ENCODE data around the gene FRMD4A.

Gene FRMD4A

DNA sequence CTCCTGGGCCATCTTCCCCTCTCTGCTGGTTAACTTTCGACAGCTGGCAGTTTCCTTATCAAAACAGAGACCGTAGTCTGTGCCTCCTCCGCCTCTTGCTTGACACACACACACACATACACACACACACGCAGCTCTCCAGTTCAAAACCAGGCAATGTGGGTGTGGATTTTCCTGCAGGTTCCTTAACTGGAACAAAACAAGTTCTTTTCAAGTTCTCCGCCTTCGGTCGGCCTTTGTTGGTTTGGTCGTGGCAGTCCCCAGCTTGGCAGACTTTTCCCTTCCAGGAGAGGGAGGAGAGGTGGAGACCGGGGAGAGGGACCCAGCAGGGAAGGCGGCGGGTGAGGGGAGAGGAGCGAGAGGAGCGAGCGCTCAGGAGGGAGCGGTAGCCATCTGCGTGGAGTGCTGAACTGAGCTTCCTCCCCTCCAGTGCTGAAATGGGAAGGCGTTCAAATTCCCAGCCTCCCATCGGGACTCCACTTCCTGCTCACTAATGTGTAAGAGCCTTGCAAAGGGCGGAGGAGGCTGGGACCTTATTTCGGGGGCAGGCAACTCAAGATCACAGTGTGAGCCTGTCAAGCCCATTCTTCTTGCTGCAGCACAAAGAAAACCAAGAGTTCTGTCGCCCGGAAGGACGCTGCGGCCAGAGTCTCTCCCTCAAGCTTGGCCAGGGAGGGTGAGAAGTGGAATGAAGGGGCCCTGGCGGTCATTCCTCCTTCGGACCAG, 623.4 kb downstream of the FRMD4A start:
- DNase-seq, result no peak

- no peak for DNase-seq
Measured at GRCh38 chr10:13706604-13707003, 624.1 kb downstream of the FRMD4A start.

- DNase-seq, result no peak
Measured at GRCh38 chr10:13706175-13706574, 624.5 kb downstream of the FRMD4A start.

DNA sequence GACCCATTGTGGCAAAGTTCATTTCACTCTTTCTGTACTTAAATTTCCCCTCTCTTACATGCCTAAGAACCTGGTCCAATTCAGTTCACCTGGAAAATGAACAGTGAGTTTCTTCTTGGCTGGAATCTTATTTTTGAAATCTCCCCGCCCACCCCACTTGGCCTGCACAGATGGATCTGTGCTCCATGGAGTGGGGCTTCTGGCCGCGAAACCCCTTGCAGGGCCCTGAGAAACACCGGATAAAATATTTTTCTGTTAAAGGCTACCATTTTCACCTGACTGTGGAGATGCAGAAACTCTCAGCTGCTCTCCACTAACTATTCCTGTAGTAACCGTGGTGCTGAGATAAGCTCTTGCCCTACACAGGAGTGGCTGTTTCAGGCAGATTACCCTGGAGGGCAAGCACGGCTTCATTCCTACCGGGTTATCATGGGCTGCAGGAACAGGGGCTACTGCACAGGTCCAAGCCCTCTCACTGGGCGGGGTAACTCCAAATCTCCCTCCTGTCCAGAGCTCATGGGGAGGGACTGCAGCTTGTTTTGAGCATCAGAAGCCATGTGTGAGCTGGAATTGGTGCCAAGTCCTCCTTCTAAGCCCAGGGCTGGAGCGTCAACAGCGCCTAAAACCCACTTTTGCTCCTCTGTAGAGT, 625.1 kb downstream of the FRMD4A start:
- DNase-seq, result no peak

DNA sequence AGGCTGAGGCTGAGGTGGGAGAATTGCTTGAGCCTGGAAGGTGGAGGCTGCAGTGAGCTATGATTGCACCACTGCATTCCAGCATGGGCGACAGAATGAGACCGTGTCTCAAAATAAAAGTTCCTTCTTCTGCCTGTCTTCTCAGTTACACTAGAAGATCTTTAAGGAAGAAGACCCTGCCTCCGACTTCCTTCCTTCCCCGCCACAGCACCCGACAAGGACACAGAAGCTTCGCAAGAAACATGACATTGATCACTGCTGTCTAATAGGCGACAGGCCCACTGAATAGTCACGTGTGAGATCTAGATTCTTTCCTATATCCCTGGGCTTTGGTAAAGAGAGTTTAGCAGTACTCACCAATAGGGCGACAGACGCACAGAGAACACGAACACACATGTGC, 625.8 kb downstream of the FRMD4A start:
- no peak for DNase-seq

- DNase-seq, result no peak
Measured at GRCh38 chr10:13703997-13704536, 626.7 kb downstream of the FRMD4A start.

- DNase-seq, result no peak
Measured at GRCh38 chr10:13703101-13703818, 627.5 kb downstream of the FRMD4A start.

- DNase-seq, result no peak
Measured at GRCh38 chr10:13701157-13701919, 629.4 kb downstream of the FRMD4A start.

DNA sequence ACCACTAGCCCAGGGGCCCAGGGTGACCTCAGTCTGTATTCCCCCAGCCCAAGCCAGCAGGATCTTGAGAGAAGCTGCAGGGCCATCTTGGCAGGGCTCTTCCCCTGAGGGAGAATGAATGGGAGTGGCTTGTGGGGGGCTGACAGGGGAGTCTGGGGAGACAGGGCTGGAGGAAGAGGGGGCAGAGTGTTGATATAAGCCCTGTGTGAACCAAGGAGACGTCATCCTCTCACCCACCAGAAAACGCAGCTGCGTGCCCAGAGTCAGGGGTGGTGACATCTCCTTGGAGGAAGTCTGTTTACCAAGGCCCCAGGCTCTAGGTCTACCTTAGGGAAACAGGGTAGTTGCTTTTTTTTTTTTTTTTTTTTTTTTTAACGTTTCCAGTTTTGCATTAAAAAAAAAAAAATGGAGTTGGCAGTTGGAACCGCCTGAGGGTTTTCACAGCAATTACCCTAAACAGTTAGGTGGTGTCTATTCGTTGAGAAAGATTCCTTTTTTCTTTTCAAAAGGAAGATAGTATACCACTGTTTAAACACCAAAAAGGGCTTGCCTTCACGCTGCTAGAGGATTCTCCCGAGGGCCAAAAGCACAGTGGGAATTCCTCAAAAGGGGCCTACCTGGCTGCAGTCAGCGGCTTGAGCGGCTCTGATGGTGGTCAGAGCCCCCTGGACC, 630.1 kb downstream of the FRMD4A start:
- no peak for DNase-seq

DNA sequence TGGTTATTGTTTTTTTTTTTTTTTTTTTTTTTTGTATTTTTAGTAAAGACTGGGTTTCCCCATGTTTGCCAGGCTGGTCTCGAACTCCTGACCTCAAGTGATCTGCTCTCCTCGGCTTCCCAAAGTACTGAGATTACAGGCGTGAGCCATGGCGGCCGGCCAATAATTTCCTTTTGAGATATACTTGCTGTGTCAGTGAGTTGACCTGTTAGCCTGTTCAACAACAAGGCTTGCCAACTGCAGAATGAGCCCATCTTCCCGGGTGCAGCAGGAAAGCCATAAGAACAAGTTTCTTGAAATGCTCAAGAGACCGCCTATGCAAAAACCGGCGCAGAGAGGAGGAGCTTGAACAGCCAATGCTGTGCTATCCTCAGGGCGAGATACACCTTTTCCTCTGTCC, 631.5 kb downstream of the FRMD4A start:
- DNase-seq, result no peak

DNA sequence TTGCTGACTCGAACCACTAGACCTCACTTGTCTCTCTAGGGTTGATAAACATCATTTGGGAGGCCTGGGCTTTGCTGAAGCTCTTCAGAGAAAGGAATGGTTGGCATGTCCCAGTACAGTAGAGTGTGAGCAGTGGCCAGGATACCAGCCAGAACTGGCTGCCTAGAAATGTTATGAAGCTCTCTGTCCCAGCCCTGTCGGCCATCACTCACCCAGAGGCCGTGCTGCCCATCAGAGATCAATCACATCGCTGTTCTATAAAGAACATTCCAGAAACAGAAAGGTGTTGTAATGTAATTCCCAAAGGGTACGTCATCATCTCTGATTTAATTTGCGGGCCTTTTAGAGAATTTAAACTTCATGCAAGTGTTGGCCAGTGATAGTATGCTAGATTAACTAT, 632.5 kb downstream of the FRMD4A start:
- no peak for DNase-seq

DNA sequence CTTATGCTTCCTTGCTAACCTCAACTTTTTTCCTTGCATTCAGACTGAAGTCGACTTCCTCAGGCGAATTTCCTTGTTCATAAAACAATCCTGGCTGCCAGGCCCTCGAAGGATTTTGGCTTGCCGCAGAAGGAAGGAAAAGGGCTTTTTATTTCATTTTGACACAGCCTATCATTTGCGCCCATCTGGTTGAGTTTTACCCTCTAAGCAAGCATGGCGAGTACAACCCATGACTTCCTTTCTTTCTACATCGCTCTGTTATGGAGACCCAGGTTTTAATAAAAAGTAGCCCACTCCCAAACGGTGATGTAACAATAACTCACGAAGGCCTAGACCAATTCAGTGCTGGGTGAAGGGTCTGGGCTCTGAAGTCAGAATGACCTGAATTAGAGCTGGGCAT, 634.7 kb downstream of the FRMD4A start:
- DNase-seq, result no peak

DNA sequence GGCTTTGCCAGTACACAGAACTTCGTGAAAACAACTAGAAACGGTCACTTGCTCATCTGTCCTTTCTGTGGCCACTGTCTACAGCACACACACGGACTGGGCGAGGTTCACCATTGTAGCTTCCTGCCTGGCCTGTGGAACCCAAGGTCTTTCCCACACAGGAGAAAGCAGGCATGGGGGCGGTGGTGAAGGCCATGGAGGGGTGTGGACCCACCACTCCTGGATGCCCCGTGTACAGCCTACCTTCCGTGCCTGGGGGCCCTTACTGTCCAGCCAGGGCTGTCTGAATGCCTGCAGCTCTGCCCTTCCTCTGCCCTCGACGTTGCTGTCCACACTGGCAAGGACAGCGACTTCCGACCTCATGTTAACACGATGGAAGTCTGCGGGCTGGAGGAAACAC, 635.1 kb downstream of the FRMD4A start:
- DNase-seq, result no peak

- no peak for DNase-seq
Measured at GRCh38 chr10:13693783-13694700, 636.7 kb downstream of the FRMD4A start.

DNA sequence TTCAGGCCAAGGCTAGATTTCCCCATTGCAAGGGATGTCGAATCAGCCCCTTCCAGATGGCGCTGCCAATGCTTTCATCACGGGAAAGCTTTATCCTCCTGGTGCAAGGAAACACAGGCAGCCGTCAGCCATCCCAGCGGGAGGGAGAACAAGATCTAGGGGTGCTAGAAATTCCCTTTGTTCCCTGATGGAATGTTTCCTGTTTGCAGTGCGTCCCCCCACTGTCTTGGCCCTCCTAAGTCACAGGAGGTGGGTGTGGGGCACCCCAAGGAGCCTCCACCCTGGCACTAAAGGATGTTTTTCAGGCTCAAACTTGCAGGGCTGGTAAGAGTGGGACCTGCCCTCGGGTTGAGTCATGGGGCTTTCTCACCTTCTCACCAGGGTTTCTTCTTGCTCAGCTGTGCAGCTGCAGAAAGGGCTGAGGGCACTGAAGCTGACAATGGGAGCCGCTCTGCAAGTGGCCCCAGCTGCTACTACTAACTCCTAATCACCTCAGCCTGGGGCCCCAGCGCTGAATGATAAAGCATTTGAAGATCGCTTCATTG, 640.4 kb downstream of the FRMD4A start:
- DNase-seq, result no peak

DNA sequence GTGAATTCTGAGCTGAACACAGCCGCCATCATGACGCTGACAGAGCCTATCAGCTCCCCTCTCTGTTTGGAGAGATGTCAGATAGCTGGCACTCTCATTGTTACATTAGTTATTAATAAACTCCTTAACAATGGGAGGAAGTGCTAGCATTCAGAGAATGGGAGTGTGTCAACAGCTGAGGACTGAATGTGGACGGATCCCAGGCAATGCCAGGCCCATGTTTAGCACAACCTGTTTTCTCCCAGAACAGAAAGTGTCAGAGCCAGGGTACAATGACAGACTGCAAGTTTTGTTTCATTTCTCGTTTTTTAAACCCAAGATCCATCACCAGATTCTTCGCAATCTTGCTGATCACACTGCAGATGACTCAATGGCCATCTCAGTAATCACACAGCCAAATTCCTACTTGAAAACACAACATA, 644.4 kb downstream of the FRMD4A start:
- no peak for DNase-seq

DNA sequence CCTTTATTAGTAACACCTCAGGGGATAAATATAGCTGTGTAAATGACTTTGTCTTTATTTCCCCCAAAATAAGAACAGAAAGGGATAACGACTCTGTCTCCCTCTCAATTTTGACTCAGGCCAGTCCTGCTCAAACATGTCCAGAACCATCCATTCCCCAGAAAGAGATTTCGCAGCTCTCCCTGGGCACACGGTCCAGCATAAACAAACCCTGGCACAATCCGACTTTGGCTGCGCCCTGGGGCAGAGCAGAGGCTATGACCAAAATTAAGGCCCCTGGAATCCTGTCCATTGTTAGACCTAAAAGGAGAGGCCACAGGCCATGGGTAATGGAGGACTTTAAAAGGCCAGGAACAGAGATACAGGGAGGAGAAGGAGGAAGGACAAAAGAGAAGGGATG, 644.8 kb downstream of the FRMD4A start:
- no peak for DNase-seq

- DNase-seq, result no peak
Measured at GRCh38 chr10:13684806-13685482, 645.8 kb downstream of the FRMD4A start.

DNA sequence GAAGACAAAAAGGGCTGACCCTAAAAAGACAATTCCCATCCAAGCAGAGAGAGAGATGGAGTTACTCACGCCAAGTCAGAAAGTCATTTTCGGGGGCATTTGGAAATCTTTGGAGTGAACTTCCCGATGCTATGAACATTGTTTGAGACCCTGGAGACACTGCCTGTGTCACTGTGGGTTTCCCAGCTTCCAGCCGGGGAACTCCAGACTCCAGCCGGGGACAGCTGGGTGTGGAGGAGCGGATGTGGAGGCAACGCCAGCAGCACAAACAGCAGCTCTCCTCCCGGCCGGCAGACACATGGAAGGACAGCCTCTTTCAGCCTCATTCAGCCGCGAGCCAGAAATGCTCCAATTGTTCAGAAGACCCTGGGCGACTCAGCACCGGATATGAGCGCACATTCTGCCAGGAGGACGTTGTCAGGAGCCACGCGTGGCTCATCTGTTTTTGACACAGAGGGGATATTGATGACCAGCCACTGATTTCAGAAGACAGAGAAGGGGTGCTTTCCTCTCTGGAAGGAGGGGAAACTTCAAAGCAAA, 646.4 kb downstream of the FRMD4A start:
- no peak for DNase-seq

- no peak for DNase-seq
Measured at GRCh38 chr10:13683017-13683416, 647.7 kb downstream of the FRMD4A start.
